Stimulated activated CD8-positive, alpha-beta memory T cell treated with anti-CD3 and anti-CD28 coated beads, Interleukin-12 subunit alpha, Interleukin-12 subunit beta, amount 100 ng/mL, for 24 hours (primary cell): ENCODE results near the gene KLRC1.
"Not testable (repeated sequence)": the region's sequence is repeated elsewhere in the genome, so short reads cannot be mapped to it uniquely, and the experiment has no call there.

ENCODE experiments used
- DNase-seq: peaks from one replicate; pipeline ENCODE4 v3.0.0-alpha.2; 2020; ENCODE audit errors: extremely low read depth

KLRC1 gene

GRCh38 chr12:10453156-10453555, at the start of gene KLRC1:
Gene KLRC1 (minus strand): TSS chr12:10453377. CDS start chr12:10451156, 2,221 bp downstream.
- no peak for DNase-seq

GRCh38 chr12:10501030-10501429, 47.9 kb upstream of the KLRC1 start:
- DNase-seq = no peak

DNA sequence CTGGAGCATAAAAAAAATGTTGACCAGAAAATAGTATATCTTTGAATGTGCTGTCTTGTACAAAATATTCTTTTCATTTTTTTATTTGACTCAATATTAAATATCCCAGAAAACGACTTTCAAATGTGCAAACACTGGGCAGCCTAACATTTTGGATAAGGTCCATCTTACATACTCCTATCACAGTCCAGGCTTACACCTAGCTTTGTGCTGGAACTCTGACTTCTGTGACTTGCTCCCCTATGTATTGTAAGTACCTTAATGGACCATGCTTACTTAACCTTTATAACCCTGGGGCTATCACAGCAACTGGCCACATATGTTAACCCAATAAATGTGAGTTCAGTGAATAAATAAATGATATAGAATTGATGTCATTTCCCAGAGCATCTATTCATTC, 44.9 kb upstream of the KLRC1 start:
- DNase-seq = no peak

- DNase-seq = peak; percentile 35
Observed at GRCh38 chr12:10497602-10498001, 44.4 kb upstream of the KLRC1 start.

DNA sequence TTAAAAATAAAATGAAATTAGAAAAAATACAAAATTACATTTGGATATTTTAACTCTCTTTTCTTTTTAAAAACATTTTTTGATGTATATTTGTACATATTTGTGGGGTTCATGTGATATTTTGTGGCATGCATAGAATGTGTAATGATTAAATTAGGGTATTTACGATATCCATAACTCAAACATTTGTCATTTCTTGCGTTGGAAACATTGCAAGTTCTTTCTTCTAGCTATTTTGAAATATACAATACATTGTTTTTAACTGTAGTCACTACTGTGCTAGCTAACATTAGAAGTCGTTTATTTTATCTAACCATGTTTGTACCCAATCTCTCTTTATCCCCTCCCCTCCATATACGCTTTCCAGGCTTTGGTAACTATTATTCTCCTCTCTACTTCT, 38.6 kb upstream of the KLRC1 start:
- no peak for DNase-seq

DNA sequence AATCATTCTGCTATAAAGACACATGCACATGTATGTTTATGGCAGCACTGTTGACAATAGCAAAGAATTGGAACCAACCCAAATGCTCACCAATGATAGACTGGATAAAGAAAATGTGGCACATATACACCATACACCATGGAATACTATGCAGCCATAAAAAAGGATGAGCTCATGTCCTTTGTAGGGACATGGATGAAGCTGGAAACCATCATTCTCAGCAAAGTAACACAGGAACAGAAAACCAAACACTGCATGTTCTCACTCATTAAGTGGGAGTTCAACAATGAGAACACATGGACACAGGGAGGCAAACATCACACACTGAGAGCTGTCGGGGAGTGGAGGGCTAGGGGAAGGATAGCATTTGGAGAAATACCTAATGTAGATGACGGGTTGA, 34.2 kb upstream of the KLRC1 start:
- DNase-seq = not testable (repeated sequence)

- DNase-seq = not testable (repeated sequence)
Observed at GRCh38 chr12:10481901-10482300, 28.7 kb upstream of the KLRC1 start.

- DNase-seq = not testable (repeated sequence)
Observed at GRCh38 chr12:10472808-10473207, 19.6 kb upstream of the KLRC1 start.

- no peak for DNase-seq
Observed at GRCh38 chr12:10469701-10470100, 16.5 kb upstream of the KLRC1 start.

- DNase-seq = no peak
Observed at GRCh38 chr12:10466311-10466710, 13.1 kb upstream of the KLRC1 start.

DNA sequence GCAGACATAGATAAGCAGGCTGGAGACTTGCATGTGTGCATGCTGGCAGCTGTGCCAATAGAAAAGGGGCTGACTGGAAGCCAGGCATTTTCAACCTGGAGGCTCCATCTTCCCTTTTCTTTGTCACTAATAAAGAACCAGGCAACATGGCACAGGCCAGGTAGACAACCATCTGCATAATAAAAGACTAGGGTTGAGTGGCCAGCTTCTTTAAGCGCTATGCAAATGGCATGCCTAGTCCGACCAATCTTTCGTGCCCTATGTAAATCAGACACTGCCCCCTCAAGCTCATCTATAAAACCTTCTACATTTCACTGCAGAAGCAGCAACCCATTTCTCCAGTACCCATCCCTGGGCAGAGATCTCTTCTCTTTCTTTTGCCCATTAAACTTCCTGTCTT, 4.6 kb upstream of the KLRC1 start:
- DNase-seq = no peak

DNA sequence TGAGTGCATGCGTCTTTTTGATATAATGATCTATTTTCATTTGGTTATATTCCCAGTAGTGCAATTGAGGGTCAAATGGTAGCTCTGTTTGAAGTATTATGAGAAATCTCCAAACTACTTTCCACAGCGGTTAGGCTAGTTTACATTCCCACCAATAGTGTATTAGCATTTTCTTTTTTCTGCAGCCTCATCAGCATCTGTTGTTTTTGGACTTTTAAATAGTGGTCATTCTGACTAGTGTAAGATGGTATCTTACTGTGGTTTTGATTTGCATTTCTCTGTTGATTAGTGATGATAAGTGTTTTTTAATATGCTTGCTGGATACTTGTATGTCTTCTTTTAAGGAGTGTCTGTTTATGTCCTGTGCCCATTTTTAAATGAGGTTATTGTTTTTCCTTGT, 3.7 kb upstream of the KLRC1 start:
- no peak for DNase-seq

DNA sequence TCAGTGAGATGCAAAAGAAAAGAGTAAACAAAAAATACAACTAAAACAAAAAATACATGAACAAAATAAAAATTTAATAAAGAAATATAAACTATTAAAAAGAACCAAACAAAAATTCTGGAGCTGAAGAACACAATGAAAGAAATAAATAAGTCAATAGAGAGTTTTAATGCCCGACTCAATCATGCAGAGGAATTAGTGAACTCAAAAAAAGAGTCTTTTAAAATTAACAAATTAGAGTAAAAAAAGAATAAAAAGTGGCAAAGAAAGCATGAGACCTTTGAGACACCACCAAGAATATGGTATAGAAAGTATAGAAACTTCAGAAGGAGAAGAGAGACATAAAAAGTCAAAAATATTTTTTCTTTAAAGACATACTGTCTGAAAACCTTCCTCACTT, 2.6 kb upstream of the KLRC1 start:
- DNase-seq = no peak

GRCh38 chr12:10454531-10454930, 1.4 kb upstream of the KLRC1 start:
- no peak for DNase-seq

DNA sequence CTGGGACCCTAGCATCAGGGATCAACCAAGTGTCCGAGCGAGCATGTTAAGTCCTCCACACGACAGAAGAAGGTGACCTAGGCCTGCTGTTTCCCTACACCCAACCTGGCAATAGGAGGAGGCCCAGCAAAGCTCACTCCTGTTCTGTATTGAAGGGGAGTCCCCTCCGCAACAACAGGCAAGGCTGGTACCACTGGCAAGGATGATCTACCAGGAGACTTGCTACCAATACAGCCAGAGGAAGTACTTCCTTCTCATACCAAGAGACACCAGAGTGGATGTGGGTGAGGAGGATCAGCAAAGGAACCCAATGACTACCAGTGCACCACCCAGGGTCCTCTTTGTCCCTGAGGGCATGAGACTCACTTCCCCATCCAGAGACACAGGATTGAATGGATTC, 4.9 kb downstream of the KLRC1 start:
- DNase-seq = no peak

DNA sequence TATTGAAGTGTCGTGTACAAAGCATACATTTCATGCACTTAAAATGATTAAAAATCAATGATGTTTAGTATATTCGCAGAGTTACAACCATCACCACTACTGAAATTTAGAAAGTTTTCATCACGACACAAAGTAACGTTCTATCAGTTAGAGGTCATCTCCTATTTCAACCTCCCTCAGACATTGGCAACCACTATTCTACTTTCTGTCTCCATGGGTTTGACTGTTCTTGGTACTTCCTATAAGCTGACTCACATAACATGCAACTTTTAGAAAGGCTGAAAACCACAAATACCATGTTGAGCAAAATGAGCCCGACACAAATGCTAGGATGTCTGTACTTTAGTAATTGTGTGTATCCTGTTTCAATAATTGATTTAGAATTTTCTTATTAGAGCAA, 7.1 kb downstream of the KLRC1 start:
- DNase-seq = not testable (repeated sequence)

- DNase-seq = not testable (repeated sequence)
Observed at GRCh38 chr12:10441144-10441543, 12.0 kb downstream of the KLRC1 start.

- not testable (repeated sequence) for DNase-seq
Observed at GRCh38 chr12:10439608-10440274, 13.4 kb downstream of the KLRC1 start.

GRCh38 chr12:10437601-10438000, 15.6 kb downstream of the KLRC1 start:
- DNase-seq = not testable (repeated sequence)

DNA sequence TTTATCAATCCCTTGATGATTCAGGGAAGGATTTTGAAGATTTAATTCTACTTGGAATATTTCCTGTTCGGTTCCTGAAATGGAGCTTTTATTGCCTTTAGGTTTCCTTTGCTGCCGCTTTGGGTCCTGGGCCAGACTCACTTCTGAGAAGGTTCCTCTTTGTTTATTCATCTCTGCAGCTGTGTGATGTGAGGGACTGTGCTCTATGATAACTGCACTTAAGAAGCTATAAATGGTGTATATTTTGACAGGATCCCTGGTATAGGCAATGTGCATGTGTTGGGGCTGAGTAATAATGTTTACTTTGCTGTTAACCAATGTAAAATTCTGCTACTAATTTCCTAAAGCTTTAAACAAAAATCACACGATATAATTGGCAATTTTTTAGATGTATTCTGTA, 17.4 kb downstream of the KLRC1 start, which contains the start of gene KLRC2:
Gene KLRC2 (minus strand): TSS at position 195 of the 400 bp plus-strand sequence. CDS start 24 bp downstream, at position 171.
- DNase-seq = not testable (repeated sequence)

GRCh38 chr12:10430623-10431022, 22.6 kb downstream of the KLRC1 start:
- not testable (repeated sequence) for DNase-seq

GRCh38 chr12:10425938-10426337, 27.2 kb downstream of the KLRC1 start:
- DNase-seq = not testable (repeated sequence)

- DNase-seq = not testable (repeated sequence)
Observed at GRCh38 chr12:10424260-10424899, 28.8 kb downstream of the KLRC1 start.
